AG10803 (cell line): ENCODE data around the gene DENND4A.

ENCODE experiments used
- DNase-seq: peaks from one replicate; pipeline ENCODE4 v3.0.0; 2010; ENCODE audit warnings: low read depth
- H3K4me3 ChIP-seq: 2 replicates; pipeline ENCODE4 v1.5.1; 2011; ENCODE audit warnings: mild to moderate bottlenecking, low read length, control low read depth
- TF ChIP-seq, protein P1 (sequence below): conservative IDR thresholded peaks from 2 replicates; pipeline ENCODE4 v1.5.1; 2011; ENCODE audit warnings: mild to moderate bottlenecking, low read length, control low read depth, inconsistent platforms

The DENND4A gene

DNA sequence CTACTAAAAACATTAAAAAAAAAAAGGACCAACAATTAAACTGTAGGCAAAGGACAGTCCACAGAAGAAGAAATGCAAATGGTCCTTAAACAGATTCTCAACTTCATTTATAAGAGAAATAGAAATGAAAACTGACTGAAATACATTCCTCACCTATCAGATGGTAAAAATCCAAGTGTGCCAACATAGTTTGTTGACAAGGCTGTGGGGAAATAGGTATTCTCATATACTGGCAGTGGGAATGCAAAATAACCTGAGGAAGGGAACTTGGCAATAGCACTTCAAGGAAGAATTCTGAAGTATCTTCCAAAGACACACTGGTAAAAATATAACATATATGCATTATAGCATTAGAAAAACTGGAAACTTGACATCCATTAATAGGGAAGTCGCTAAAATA lies 116.5 kb downstream of the DENND4A start:
- no peak for DNase-seq
- H3K4me3 ChIP-seq: no peak overlapping the region
- TF ChIP-seq, protein P1, sequence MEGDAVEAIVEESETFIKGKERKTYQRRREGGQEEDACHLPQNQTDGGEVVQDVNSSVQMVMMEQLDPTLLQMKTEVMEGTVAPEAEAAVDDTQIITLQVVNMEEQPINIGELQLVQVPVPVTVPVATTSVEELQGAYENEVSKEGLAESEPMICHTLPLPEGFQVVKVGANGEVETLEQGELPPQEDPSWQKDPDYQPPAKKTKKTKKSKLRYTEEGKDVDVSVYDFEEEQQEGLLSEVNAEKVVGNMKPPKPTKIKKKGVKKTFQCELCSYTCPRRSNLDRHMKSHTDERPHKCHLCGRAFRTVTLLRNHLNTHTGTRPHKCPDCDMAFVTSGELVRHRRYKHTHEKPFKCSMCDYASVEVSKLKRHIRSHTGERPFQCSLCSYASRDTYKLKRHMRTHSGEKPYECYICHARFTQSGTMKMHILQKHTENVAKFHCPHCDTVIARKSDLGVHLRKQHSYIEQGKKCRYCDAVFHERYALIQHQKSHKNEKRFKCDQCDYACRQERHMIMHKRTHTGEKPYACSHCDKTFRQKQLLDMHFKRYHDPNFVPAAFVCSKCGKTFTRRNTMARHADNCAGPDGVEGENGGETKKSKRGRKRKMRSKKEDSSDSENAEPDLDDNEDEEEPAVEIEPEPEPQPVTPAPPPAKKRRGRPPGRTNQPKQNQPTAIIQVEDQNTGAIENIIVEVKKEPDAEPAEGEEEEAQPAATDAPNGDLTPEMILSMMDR: no peak

DNA sequence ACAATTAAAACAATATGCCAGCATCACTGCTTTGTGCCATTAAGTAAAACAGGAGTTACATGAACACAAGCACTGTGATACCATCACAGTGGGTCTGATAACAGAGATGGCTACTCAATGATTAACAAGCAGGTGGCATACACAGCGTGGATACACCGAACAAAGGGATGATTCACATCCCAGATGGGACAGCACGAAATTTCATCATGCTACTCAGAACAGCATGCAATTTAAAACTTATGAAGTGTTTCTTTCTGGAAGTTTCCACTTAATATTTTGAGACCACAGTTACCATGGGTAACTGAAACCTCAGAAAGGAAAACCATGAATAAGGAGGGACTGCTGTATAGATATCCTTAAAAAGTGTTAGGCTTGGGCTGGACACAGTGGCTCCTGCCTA lies 125.8 kb downstream of the DENND4A start:
- H3K4me3 ChIP-seq: no peak overlapping the region
- peak; percentile 70 for DNase-seq
- TF ChIP-seq, protein P1: no peak

DNA sequence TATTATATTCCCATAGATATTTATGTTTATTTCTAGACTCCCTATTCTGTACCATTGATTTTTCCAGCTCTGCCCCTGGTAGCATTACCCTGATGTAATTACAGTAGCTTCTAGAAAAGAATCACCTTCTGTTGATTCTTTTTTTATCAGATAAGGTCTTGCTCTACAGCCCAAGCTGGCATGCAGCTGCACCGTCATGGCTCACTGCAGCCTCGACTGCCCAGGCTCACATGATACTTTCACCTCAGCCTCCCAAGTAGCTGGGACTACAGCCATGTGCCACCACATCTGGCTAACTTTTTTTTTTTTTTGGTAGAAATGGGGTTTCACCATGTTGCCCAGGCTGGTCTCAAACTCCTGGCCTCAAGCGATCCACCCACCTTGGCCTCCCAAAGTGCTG lies 128.6 kb downstream of the DENND4A start:
- TF ChIP-seq, protein P1: no peak
- no peak overlapping the region for H3K4me3 ChIP-seq
- no peak for DNase-seq

DNA sequence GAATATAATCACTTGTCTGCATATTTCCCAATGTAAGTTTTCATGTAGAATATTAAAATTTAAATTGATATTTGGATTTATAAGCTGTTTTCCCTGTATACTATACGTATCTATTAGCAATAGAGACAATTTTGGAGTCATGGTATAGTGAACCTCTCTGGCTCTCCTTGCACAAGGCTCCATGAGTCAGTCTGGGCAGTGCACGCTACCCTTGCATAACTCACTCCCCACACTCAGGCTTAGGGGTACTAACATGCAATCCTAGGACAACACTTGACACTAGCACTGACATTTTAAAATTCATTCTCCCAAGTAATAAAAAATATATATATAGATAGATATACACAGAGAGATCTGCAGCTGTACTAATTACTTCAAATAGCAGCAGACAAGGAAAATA lies 131.2 kb downstream of the DENND4A start:
- no peak overlapping the region for H3K4me3 ChIP-seq
- peak; percentile 26 for DNase-seq
- TF ChIP-seq, protein P1: no peak

DNA sequence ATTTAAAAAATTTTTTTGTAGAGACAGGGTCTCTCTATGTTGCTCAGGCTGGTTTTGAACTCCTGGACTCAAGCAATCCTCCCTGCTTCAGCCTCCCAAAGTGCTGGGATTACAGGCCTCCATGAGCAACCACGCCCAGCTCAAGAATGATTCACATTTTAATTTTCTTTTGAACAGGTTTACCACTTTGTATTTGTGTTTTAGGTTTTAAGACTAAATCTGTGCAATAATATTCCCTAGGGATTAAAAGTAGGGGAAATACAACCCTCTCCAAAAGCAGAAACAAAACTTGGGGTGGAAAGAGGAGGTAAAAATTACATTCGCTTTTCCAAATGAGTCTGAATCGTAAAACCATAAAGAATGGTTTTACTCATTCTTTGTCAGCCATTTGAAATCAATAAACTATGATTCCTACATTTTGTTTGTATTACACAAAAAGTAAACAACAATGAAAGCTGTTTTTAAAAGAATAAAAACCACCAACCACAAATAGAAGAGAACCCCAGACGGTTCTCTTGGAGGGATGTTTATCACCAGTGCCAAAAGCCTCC lies 132.5 kb downstream of the DENND4A start:
- no peak overlapping the region for H3K4me3 ChIP-seq
- no peak for DNase-seq
- TF ChIP-seq, protein P1: no peak

DNA sequence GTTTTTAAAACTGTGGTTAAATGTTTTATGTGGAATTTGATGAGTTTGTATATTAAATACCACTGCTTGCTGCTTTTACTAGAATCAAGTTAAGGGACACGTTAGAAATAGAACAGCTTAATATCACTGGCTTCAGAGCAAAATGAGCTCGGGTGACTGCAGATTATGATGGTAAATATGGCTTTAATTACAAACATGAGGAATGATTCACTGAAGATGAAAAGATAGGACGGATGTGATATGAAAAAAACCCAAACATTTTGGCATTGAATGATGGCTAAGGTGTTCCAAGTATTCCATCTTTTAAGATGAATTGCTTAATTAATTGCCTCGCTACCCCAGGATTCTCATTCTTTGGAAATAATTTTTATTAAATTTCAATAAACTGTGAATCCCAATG lies 136.6 kb downstream of the DENND4A start:
- TF ChIP-seq, protein P1: no peak
- no peak for DNase-seq
- H3K4me3 ChIP-seq: no peak overlapping the region

DNA sequence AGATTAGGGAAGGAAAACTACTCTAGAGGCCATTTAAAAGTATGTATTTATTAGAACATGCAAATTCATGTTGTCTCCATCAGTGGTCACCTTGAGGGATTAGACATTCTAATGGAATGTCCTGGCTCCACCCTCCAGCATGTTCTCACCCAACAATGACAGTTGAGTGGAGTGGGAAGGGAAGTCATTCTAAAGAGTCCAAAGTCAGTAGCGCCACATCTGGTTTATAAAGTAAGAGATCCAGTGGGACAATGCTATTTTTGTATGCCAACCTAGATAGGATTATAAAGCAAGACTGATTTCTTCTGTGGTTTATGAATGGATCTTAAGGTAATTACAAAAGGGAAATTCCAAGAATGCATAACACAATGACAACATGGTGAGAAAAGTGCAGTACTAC lies 137.1 kb downstream of the DENND4A start:
- DNase-seq: peak; percentile 61
- H3K4me3 ChIP-seq: no peak overlapping the region
- TF ChIP-seq, protein P1: no peak
